Measurements from ENCODE around the gene FBXW9. TPM values are rescaled to one million over a fixed set of nuclear protein-coding genes. Genes with fewer than 3 reads are reported as not detected.
"Not testable (repeated sequence)": the region's sequence is repeated elsewhere in the genome, so short reads cannot be mapped to it uniquely, and the experiment has no call there.

Gene FBXW9
- total and polyA plus RNA-seq, 2 of the 8 experiments (the other 6 are each of a cell fraction or from before 2014, with no cell fraction given), result 10.8 to 30.1 TPM

- FAIRE-seq; H4K8ac ChIP-seq (ENCODE audit: extremely low read depth, insufficient read depth, low read length); H4K5ac ChIP-seq (ENCODE audit: insufficient read length, low read depth, low read length); H3K56ac ChIP-seq (replicated peaks; ENCODE audit: insufficient read length, low read depth, low read length); H4K91ac ChIP-seq (replicated peaks; ENCODE audit: insufficient read length, low read length); H3K4me3 ChIP-seq (ENCODE audit: extremely low read depth in 1 of 4, insufficient read depth in 2 of 4, low read depth in 3 of 4, low read length in 4 of 4); H2BK15ac ChIP-seq (ENCODE audit: low read length); H3K14ac ChIP-seq (ENCODE audit: insufficient read length); H3K18ac ChIP-seq (ENCODE audit: extremely low read depth, low read length); H3K4me2 ChIP-seq (ENCODE audit: insufficient read depth in 1 of 2, low read depth in 2 of 2, low read length in 2 of 2); H2AK5ac ChIP-seq (ENCODE audit: low read depth, low read length); H2AFZ ChIP-seq (ENCODE audit: low read length); H3K9me3 ChIP-seq (ENCODE audit: insufficient read depth in 2 of 2, low read depth in 1 of 2, low read length in 1 of 2); H3K9ac ChIP-seq (replicated peaks in 1 of 4; ENCODE audit: extremely low read depth in 1 of 4, low read depth in 3 of 4, low read length in 3 of 4); DNase-seq (ENCODE audit: low read depth in 1 of 2, low spot score in 2 of 2); H2BK12ac ChIP-seq (ENCODE audit: low read depth, low read length); H3K4me1 ChIP-seq (replicated peaks in 1 of 4; ENCODE audit: control insufficient read depth in 3 of 4, insufficient read depth in 4 of 4, low read length in 3 of 4); H3K4ac ChIP-seq (replicated peaks; ENCODE audit: insufficient read length, low read depth, low read length); H3K23me2 ChIP-seq (ENCODE audit: low read depth, low read length); H3K27me3 ChIP-seq (replicated peaks in 1 of 4; ENCODE audit: control insufficient read depth in 3 of 4, extremely low read depth in 1 of 4, insufficient read depth in 3 of 4, low read length in 3 of 4); H2BK20ac ChIP-seq (ENCODE audit: low read length); H3K27ac ChIP-seq (ENCODE audit: low read depth, low read length); H2BK120ac ChIP-seq (replicated peaks; ENCODE audit: low read depth, low read length); H3K23ac ChIP-seq (ENCODE audit: insufficient read length); H2BK5ac ChIP-seq (ENCODE audit: low read depth, low read length); H3K79me1 ChIP-seq (ENCODE audit: low read depth, low read length): not testable (repeated sequence)
- ChIA-PET POLR2A (ENCODE audit: partially characterized antibody) (interaction anchor here (0.7 to 6.4 kb wide), 9 partner anchors 8 to 117 kb away, joined by 3 to 93 read pairs (median 7); partner anchors contain the start of genes FBXW9, MAN2B1 and WDR83), CTCF (ENCODE audit: partially characterized antibody) (interaction anchor here (0.6 to 3.5 kb wide), 7 partner anchors 8 to 642 kb away, joined by 3 to 20 read pairs (median 4); partner anchors contain the start of gene ZNF791)
- Histone ChIP-seq H3K36me3 (ENCODE audit: control insufficient read depth in 2 of 4, insufficient read depth in 4 of 4, low read length in 3 of 4) (peaks cover 36 to 52% (median 48%) of the 10 kb centered on the region in 4 experiments), H4K20me1 (replicated peaks in 1 of 2; ENCODE audit: control insufficient read depth in 1 of 2, insufficient read depth in 2 of 2, low read length in 2 of 2) (peaks cover under 1 to 15% of the 10 kb centered on the region in 2 experiments), H3K79me2 (ENCODE audit: control insufficient read depth in 1 of 2, insufficient read depth in 2 of 2, low read length in 2 of 2) (peaks cover 0 to 11% of the 10 kb centered on the region in 2 experiments; a peak in 2 of 4 replicates)
- 96% methylated on average over 5 of the region's 5 CpGs; no CpG with 5 or more reads in 1 of the 2 experiments for WGBS, 2 experiments (ENCODE audit: extremely low coverage in 1 of 2, insufficient coverage in 1 of 2, insufficient read length in 1 of 2, insufficient replicate concordance in 2 of 2, low coverage in 1 of 2, low lambda C conversion rate in 2 of 2, missing lambda C conversion rate in 1 of 2)
Observed at GRCh38 chr19:12678039-12678438, 18.4 kb downstream of the FBXW9 start.

Measured in H1 (cell line).